Mesenchymal stem cell (in vitro differentiated cells and primary cell): ENCODE measurements around the gene TMPRSS13.
A peak's percentile ranks its signal among the peaks of the same experiment; 100 is the strongest.

ENCODE experiments used
- DNase-seq: peaks from one replicate; pipeline ENCODE4 v3.0.0-alpha.2; 2013
- H2AFZ ChIP-seq: one replicate; pipeline ENCODE4 v1.6.1; 2013; ENCODE audit warnings: low read depth, mild to moderate bottlenecking, control low read depth, inconsistent platforms, low read length, moderate library complexity
- H2AK5ac ChIP-seq: 2 replicates; pipeline ENCODE4 v1.6.1; 2013; ENCODE audit warnings: low read length, moderate library complexity, mild to moderate bottlenecking, inconsistent platforms; ENCODE audit not compliant: severe bottlenecking
- H2BK120ac ChIP-seq: one replicate; pipeline ENCODE4 v1.6.1; 2013; ENCODE audit warnings: low read depth, mild to moderate bottlenecking, inconsistent platforms, low read length, moderate library complexity
- H2BK12ac ChIP-seq, 2 experiments: one replicate each; pipeline ENCODE4 v1.6.1; 2013; ENCODE audit warnings: inconsistent platforms in 2 of 2, low read length in 2 of 2, mild to moderate bottlenecking in 2 of 2, moderate library complexity in 2 of 2, control low read depth in 1 of 2
- H2BK15ac ChIP-seq: one replicate; pipeline ENCODE4 v1.6.1; 2013; ENCODE audit warnings: mild to moderate bottlenecking, low read depth, inconsistent platforms; ENCODE audit not compliant: poor library complexity, severe bottlenecking
- H2BK5ac ChIP-seq: 2 replicates; pipeline ENCODE4 v1.6.1; 2013; ENCODE audit warnings: low read depth, mild to moderate bottlenecking, low read length, control low read depth, inconsistent platforms; ENCODE audit not compliant: poor library complexity, severe bottlenecking
- H3K14ac ChIP-seq, 2 experiments: one replicate each; pipeline ENCODE4 v1.6.1; 2013; ENCODE audit warnings: inconsistent platforms in 2 of 2, low read length in 2 of 2, control low read depth in 1 of 2, mild to moderate bottlenecking in 1 of 2, moderate library complexity in 1 of 2
- H3K18ac ChIP-seq, 2 experiments: one replicate each; pipeline ENCODE4 v1.6.1; 2013; ENCODE audit warnings: inconsistent platforms in 2 of 2, low read length in 2 of 2, control low read depth in 1 of 2, low read depth in 1 of 2, mild to moderate bottlenecking in 1 of 2
- H3K23ac ChIP-seq, 2 experiments: one replicate each; pipeline ENCODE4 v1.6.1; 2013; ENCODE audit warnings: inconsistent platforms in 2 of 2, low read length in 2 of 2, mild to moderate bottlenecking in 2 of 2, moderate library complexity in 2 of 2, control low read depth in 1 of 2
- H3K27ac ChIP-seq: 2 replicates; pipeline ENCODE4 v1.5.1; 2013; ENCODE audit warnings: mild to moderate bottlenecking, moderate library complexity, low read length, control low read depth, inconsistent platforms; ENCODE audit not compliant: poor library complexity, severe bottlenecking
- H3K27me3 ChIP-seq, 2 experiments: 2 replicates each; pipeline versions ENCODE4 v1.6.1 to v1.7.0; 2013; ENCODE audit warnings: low read length in 2 of 2, mild to moderate bottlenecking in 2 of 2, moderate library complexity in 2 of 2, control low read depth in 1 of 2, inconsistent platforms in 1 of 2; ENCODE audit not compliant: control insufficient read depth in 1 of 2, insufficient read depth in 1 of 2
- H3K36me3 ChIP-seq, 2 experiments: 2 replicates each; pipeline versions ENCODE4 v1.6.1 to v1.7.0; 2013; ENCODE audit warnings: low read length in 2 of 2, control low read depth in 1 of 2, inconsistent platforms in 1 of 2, low read depth in 1 of 2, mild to moderate bottlenecking in 1 of 2; ENCODE audit not compliant: insufficient read depth in 2 of 2, control insufficient read depth in 1 of 2
- H3K4ac ChIP-seq, 2 experiments: one replicate each; pipeline ENCODE4 v1.6.1; 2013; ENCODE audit warnings: inconsistent platforms in 2 of 2, low read length in 2 of 2, mild to moderate bottlenecking in 2 of 2, moderate library complexity in 2 of 2, control low read depth in 1 of 2, low read depth in 1 of 2
- H3K4me1 ChIP-seq: 2 replicates; pipeline ENCODE4 v1.6.1; 2013; ENCODE audit warnings: low read depth, low read length, control low read depth; ENCODE audit not compliant: control insufficient read depth, insufficient read depth
- H3K4me2 ChIP-seq: 2 replicates; pipeline ENCODE4 v1.6.1; 2013; ENCODE audit warnings: low read length, mild to moderate bottlenecking, inconsistent platforms; ENCODE audit not compliant: poor library complexity, severe bottlenecking
- H3K4me3 ChIP-seq, 2 experiments: 2 replicates each; pipeline versions ENCODE4 v1.5.1 to v1.7.0; 2013; ENCODE audit warnings: low read length in 2 of 2, mild to moderate bottlenecking in 2 of 2, control low read depth in 1 of 2, low read depth in 1 of 2; ENCODE audit not compliant: insufficient read depth in 1 of 2
- H3K79me1 ChIP-seq: replicated peaks from 2 replicates; pipeline ENCODE4 v1.6.1; 2013; ENCODE audit warnings: mild to moderate bottlenecking, control low read depth, low read length, inconsistent platforms; ENCODE audit not compliant: poor library complexity, severe bottlenecking
- H3K9ac ChIP-seq: 2 replicates; pipeline ENCODE4 v1.7.0; 2013; ENCODE audit warnings: mild to moderate bottlenecking, low read length, moderate library complexity
- H3K9me3 ChIP-seq: 2 replicates; pipeline ENCODE4 v1.7.0; 2013; ENCODE audit warnings: mild to moderate bottlenecking, low read length; ENCODE audit not compliant: control insufficient read depth
- H4K8ac ChIP-seq: one replicate; pipeline ENCODE4 v1.6.1; 2013; ENCODE audit warnings: inconsistent platforms, mild to moderate bottlenecking, low read length, moderate library complexity
- H4K91ac ChIP-seq: one replicate; pipeline ENCODE4 v1.6.1; 2013; ENCODE audit warnings: mild to moderate bottlenecking, low read length, inconsistent platforms
- WGBS: methylation state at CpG from one replicate; pipeline ENCODE4 v1.1.7; 2013; ENCODE audit warnings: mixed read lengths; 5-methylcytosine and 5-hydroxymethylcytosine counted together

Gene TMPRSS13

DNA sequence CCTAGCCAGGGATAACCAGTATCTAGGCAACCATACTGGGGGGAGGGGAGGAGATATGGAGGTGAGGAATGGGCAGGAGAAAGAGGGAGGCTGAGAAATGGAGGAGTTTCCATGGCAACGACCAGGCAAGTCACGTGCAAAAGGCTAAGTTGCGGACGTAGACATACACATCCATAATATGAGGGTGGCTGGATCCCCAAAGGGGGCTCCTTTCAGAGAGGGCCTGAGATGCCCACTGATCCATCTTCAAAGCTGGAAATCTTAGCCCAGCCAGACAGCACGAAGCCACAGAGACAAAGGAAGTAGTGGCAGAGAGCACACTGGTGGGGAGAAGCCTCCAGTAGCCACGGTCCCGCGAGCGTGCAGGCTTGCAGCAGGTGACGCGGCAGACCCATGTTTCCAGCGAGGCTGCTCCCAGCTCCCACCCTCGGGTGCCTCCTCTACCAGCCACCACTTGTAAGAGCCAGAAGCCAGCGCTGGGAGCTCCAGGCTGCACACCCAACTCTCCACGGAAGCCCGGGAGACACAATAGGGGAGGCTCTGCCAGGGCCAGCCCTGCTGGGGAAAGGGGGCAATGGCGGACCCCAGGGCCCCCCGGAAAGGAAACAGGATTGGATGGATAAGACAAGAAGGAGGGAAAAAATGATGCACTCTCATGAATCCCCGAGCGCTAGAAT is 53.7 kb downstream of the TMPRSS13 start:
- Histone ChIP-seq H2BK12ac (no peak overlapping the region), H3K4me3 (peak overlapping the region; percentile 73 to 75), H3K4me2 (peak overlapping the region; percentile 75), H4K91ac (peak overlapping the region; percentile 25), H3K9ac (peak overlapping the region; percentile 52), H3K9me3 (no peaks in the 10 kb centered on the region), H3K79me1 (peaks cover 21% of the 10 kb centered on the region), H2AK5ac (no peak overlapping the region), H2BK120ac (no peak overlapping the region), H2BK15ac (no peak overlapping the region), H3K4me1 (peaks cover 26% of the 10 kb centered on the region), H2BK5ac (no peak overlapping the region), H3K27ac (no peak overlapping the region), H3K23ac (peak overlapping the region in 1 of 2 experiments; percentile 27), H3K27me3 (peaks cover 17 to 92% of the 10 kb centered on the region in 2 experiments), H3K18ac (peak overlapping the region in 1 of 2 experiments; percentile 77), H3K14ac (peak overlapping the region in 1 of 2 experiments; percentile 89), H3K36me3 (peaks cover 0 to 12% of the 10 kb centered on the region in 2 experiments), H2AFZ (no peak overlapping the region), H3K4ac (no peak overlapping the region), H4K8ac (no peak overlapping the region)
- 14% methylated on average over 16 of the region's 20 CpGs for WGBS
- peak; percentile 29 for DNase-seq

DNA sequence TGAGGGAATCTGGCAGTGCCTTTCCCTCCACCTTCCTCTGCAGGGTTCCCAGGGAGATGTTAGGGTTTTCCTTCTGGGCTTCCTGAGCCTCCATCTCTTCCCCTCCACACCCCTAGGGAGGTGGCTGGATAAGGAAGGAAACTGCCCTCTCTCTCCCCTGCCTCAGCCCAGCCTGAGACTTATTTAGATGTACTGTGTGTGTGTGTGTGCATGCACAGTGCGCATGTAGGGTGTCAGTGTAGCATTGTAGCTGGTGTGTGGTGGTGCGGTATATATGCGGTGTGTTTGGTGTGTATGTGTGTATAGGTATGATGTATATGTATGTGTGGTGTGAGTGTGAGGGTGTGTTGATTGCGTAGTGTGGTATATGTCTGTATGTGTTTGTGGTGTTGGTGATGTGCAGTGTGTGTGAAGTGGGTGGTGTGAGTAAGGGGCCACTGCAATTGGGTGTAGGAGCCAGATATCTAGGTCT is 54.3 kb downstream of the TMPRSS13 start:
- Histone ChIP-seq H2BK12ac (no peak overlapping the region), H3K9me3 (no peaks in the 10 kb centered on the region), H3K18ac (no peak overlapping the region), H3K27ac (no peak overlapping the region), H3K14ac (no peak overlapping the region), H3K4me1 (peaks cover 31% of the 10 kb centered on the region), H2BK5ac (no peak overlapping the region), H2AFZ (no peak overlapping the region), H2BK120ac (no peak overlapping the region), H4K8ac (peak overlapping the region; percentile 62), H3K4me2 (no peak overlapping the region), H3K79me1 (peaks cover 21% of the 10 kb centered on the region), H2AK5ac (no peak overlapping the region), H3K36me3 (peaks cover 0 to 12% of the 10 kb centered on the region in 2 experiments), H3K4ac (no peak overlapping the region), H3K4me3 (no peak overlapping the region), H3K23ac (no peak overlapping the region), H2BK15ac (peak overlapping the region; percentile 13), H4K91ac (no peak overlapping the region), H3K27me3 (peaks cover 11 to 86% of the 10 kb centered on the region in 2 experiments), H3K9ac (no peak overlapping the region)
- DNase-seq = no peak
- 96% methylated on average over 4 of the region's 4 CpGs for WGBS

DNA sequence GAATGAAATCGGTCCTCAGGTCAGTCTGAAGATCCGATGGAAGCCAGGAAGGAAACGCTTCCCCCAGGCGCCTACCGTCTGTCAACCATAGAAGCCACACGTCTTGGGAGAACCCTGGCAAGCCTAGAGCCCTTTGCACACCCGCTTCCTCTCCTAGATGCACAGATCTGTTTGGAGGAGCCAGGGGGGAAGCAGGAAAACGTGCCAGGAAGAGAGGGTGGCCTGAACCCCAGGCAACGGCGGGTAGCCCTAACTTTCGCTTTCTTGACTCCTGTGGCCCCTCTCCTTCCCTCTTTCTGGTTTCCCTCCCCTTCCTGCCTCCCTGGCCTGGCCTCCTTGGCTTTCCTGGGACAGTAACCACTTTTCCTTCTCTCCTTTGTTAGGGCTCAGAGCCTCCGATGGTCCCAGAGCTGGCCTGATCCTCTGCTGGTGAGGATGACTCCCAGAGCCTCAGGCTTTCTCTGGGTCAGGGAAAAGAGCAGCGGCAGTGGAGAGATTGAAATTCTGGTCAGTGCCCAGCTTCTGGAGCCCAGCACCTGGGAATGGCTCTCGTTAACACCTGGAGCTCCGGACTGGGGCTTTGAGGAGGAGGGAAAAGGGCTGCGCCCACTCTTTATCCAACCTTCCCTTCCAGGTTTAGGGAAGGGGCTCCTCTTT is 54.8 kb downstream of the TMPRSS13 start:
- no peaks in the 10 kb centered on the region for H3K9me3 ChIP-seq
- WGBS = 74% methylated on average over 15 of the region's 16 CpGs

DNA sequence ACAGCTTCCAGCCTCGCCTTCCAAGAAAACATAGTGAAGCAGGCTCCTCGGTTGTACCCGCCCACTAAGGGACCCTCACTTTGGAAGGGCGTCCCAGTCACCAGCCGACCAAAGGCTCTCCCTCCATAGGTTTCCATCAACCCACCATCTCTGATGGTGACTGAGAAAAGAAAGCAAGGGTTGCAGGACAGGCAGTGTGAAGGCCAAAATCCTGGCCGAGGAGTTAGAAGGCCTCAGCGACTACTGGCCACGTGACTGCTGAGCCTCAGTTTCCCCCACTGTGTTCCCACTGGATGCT is 55.4 kb downstream of the TMPRSS13 start:
- Histone ChIP-seq H3K18ac (no peak overlapping the region), H3K4me1 (peaks cover 40% of the 10 kb centered on the region), H3K14ac (no peak overlapping the region), H4K8ac (no peak overlapping the region), H2BK120ac (peak overlapping the region; percentile 42), H3K4me3 (no peak overlapping the region), H4K91ac (no peak overlapping the region), H2BK5ac (no peak overlapping the region), H3K4ac (no peak overlapping the region), H2AFZ (no peak overlapping the region), H3K27me3 (peaks cover 0 to 75% of the 10 kb centered on the region in 2 experiments), H3K23ac (no peak overlapping the region), H2BK12ac (no peak overlapping the region), H3K79me1 (peaks cover 25% of the 10 kb centered on the region), H3K9me3 (no peaks in the 10 kb centered on the region), H2AK5ac (no peak overlapping the region), H3K9ac (no peak overlapping the region), H3K27ac (no peak overlapping the region), H3K36me3 (peaks cover 0 to 12% of the 10 kb centered on the region in 2 experiments), H3K4me2 (no peak overlapping the region), H2BK15ac (no peak overlapping the region)
- WGBS = 81% methylated on average over 8 of the region's 8 CpGs
- no peak for DNase-seq

More for the DNA sequence above, 54.8 kb downstream of the TMPRSS13 start:
- no peak overlapping the region for H3K14ac ChIP-seq
- H3K4me1 ChIP-seq = peaks cover 35% of the 10 kb centered on the region
- H3K9ac ChIP-seq = no peak overlapping the region
- no peak for DNase-seq
- no peak overlapping the region for H4K8ac ChIP-seq
- peak overlapping the region; percentile 69 for H2BK15ac ChIP-seq
- peaks cover 0 to 12% of the 10 kb centered on the region in 2 experiments for H3K36me3 ChIP-seq
- no peak overlapping the region for H2AFZ ChIP-seq
- H2BK5ac ChIP-seq = no peak overlapping the region
- no peak overlapping the region for H2BK120ac ChIP-seq
- no peak overlapping the region for H3K27ac ChIP-seq
- no peak overlapping the region for H3K23ac ChIP-seq
- H3K79me1 ChIP-seq = peaks cover 21% of the 10 kb centered on the region
- no peak overlapping the region for H2BK12ac ChIP-seq
- H3K27me3 ChIP-seq = peaks cover 5 to 81% of the 10 kb centered on the region in 2 experiments
- no peak overlapping the region for H3K4me2 ChIP-seq
- H3K18ac ChIP-seq = peak overlapping the region in 1 of 2 experiments; percentile 34
- H3K4ac ChIP-seq = no peak overlapping the region
- no peak overlapping the region for H3K4me3 ChIP-seq
- no peak overlapping the region for H4K91ac ChIP-seq
- no peak overlapping the region for H2AK5ac ChIP-seq
